B cell (primary cell): Measurements from ENCODE around the gene HEXD.

Experiments
- EZH2 ChIP-seq: IDR thresholded peaks from 2 replicates; pipeline ENCODE4 v1.6.1; 2012; ENCODE audit warnings: borderline replicate concordance, low read depth, mild to moderate bottlenecking, moderate library complexity, low read length; ENCODE audit not compliant: insufficient read depth, poor library complexity, severe bottlenecking
- TF ChIP-seq, protein P1 (sequence below): fragments of 200-600 bp; IDR thresholded peaks from one replicate; pipeline ENCODE4 v1.8.0; 2022; ENCODE audit warnings: antibody characterized with exemption, mild to moderate bottlenecking

GRCh38 chr17:82392209-82392920 is 25.8 kb upstream of the HEXD start:
- TF ChIP-seq, protein P1, sequence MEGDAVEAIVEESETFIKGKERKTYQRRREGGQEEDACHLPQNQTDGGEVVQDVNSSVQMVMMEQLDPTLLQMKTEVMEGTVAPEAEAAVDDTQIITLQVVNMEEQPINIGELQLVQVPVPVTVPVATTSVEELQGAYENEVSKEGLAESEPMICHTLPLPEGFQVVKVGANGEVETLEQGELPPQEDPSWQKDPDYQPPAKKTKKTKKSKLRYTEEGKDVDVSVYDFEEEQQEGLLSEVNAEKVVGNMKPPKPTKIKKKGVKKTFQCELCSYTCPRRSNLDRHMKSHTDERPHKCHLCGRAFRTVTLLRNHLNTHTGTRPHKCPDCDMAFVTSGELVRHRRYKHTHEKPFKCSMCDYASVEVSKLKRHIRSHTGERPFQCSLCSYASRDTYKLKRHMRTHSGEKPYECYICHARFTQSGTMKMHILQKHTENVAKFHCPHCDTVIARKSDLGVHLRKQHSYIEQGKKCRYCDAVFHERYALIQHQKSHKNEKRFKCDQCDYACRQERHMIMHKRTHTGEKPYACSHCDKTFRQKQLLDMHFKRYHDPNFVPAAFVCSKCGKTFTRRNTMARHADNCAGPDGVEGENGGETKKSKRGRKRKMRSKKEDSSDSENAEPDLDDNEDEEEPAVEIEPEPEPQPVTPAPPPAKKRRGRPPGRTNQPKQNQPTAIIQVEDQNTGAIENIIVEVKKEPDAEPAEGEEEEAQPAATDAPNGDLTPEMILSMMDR, result no peak
- no peak for TF ChIP-seq EZH2
